PC-9 (cell line): Measurements from ENCODE around the gene PTGDR2. TPM values are rescaled to one million over a fixed set of nuclear protein-coding genes. Genes with fewer than 3 reads are reported as not detected.

Experiments
- BruUV-seq: library from RNA; stranded (reverse); fragments of 400-500 nt; replicated peaks from 2 replicates; lab custom pipeline; 2021; lab: Mats Ljungman, UMichigan
- CTCF ChIA-PET: fragments of 300-600 bp; sonication (Branson Sonifier 250); formaldehyde crosslinking; loops from one replicate; lab custom pipeline; 2022; ENCODE audit warnings: antibody characterized with exemption; lab: Charles Lee
- POLR2A ChIA-PET: fragments of 300-600 bp; sonication (Branson Sonifier 250); formaldehyde crosslinking; loops from one replicate; lab custom pipeline; 2022; ENCODE audit warnings: antibody characterized with exemption; ENCODE audit not compliant: unreplicated experiment; lab: Charles Lee
- DNase-seq, 2 experiments: peaks; one replicate each; pipeline versions ENCODE4 v3.0.0 to v3.0.0-alpha.2; 2015 to 2022; ENCODE audit warnings: mixed read lengths in 1 of 2
- H2AFZ ChIP-seq: fragments of 200-600 bp; sonication (generic); 2 replicates; pipeline ENCODE4 v1.8.1; 2017; ENCODE audit warnings: antibody characterized with exemption
- H3F3A ChIP-seq: fragments of 200-600 bp; sonication (generic); 2 replicates; pipeline ENCODE4 v1.8.1; 2017; ENCODE audit warnings: antibody characterized with exemption, mild to moderate bottlenecking, low read depth; ENCODE audit not compliant: insufficient read depth
- H3K27ac ChIP-seq: fragments of 200-600 bp; sonication (generic); 2 replicates; pipeline ENCODE4 v1.6.1; 2016; ENCODE audit warnings: mixed run types
- H3K27me3 ChIP-seq: fragments of 200-600 bp; sonication (generic); 2 replicates; pipeline ENCODE4 v1.6.1; 2016; ENCODE audit warnings: low read depth, mixed run types; ENCODE audit not compliant: insufficient read depth
- H3K36me3 ChIP-seq: fragments of 200-600 bp; sonication (generic); 2 replicates; pipeline ENCODE4 v1.6.1; 2016; ENCODE audit warnings: low read depth, mixed run types
- H3K4me1 ChIP-seq: fragments of 200-600 bp; sonication (generic); replicated peaks from 2 replicates; pipeline ENCODE4 v1.6.1; 2016; ENCODE audit warnings: mixed run types; ENCODE audit not compliant: insufficient read depth
- H3K4me2 ChIP-seq: fragments of 200-600 bp; sonication (generic); 2 replicates; pipeline ENCODE4 v1.6.1; 2017; ENCODE audit warnings: mixed run types
- H3K4me3 ChIP-seq: fragments of 200-600 bp; sonication (generic); 2 replicates; pipeline ENCODE4 v1.6.1; 2016; ENCODE audit warnings: mixed run types
- H3K79me2 ChIP-seq: fragments of 200-600 bp; sonication (generic); 2 replicates; pipeline ENCODE4 v1.6.1; 2017; ENCODE audit warnings: low read depth, mixed run types
- H3K9me2 ChIP-seq: fragments of 200-600 bp; sonication (generic); 2 replicates; pipeline ENCODE4 v1.8.1; 2017; ENCODE audit warnings: mild to moderate bottlenecking; ENCODE audit not compliant: insufficient read depth
- H3K9me3 ChIP-seq: fragments of 200-600 bp; sonication (generic); 2 replicates; pipeline ENCODE4 v1.8.1; 2016; ENCODE audit warnings: low read depth; ENCODE audit not compliant: insufficient read depth
- H4K20me1 ChIP-seq: fragments of 200-600 bp; sonication (generic); 2 replicates; pipeline ENCODE4 v1.8.1; 2017; ENCODE audit not compliant: insufficient read depth
- CTCF ChIP-seq: fragments of 200-600 bp; sonication (generic); conservative IDR thresholded peaks from 2 replicates; pipeline ENCODE4 v1.6.1; 2017; ENCODE audit warnings: mixed run types, antibody characterized with exemption, mild to moderate bottlenecking, moderate library complexity
- EZH2 ChIP-seq: fragments of 200-600 bp; sonication (generic); IDR thresholded peaks from 2 replicates; pipeline ENCODE4 v1.8.0; 2017; ENCODE audit warnings: antibody characterized with exemption, low read depth
- intact Hi-C: fragments of 100-400 bp; cut with micrococcal nuclease; formaldehyde crosslinking; loops from one replicate; pipeline ENCODE4 v1.10.0; 2022; ENCODE audit not compliant: unreplicated experiment
- total RNA-seq: library from RNA; stranded (reverse); gene quantifications from 2 replicates; pipeline ENCODE4 v1.2.3, GENCODE V29; 2021

The PTGDR2 gene
- total RNA-seq, 1 experiment from 2014 or later: not detected

DNA sequence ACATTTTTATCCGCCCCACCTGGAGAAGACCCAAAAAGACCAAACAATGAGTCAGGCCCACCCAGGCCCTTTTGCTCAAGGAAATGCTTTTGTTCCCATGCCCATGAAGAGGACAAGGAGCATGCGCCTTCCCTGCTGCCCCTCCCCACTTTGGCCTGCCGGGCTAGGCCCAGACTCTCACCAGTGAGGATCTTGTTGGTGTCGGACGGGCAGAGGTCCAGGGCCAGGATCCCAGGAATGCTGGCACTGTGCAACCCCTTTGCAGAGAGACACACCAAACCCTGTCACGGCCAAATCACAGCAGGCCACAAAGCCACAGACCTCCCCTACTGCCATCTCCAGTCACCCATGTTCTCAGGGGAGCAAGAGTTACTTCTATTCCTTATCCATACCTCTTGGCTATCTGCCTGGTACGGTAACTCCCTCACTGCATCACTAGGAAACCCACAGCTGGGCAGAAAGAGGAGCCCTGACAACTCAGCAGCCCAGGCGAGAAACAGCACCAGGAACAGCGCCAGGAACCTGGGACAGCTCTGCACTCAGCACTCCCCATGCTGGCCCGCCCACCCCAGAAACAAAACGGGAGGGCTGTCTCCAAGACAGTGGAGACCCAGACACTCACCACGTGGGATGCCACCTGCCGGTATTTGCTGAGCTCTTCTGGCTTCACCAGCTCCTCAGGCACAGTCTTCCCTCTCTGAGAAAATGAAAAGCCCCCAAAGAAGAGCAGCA, 45.1 kb upstream of the PTGDR2 start:
- H3K4me1 ChIP-seq: peaks cover 16% of the 10 kb centered on the region
- no peak overlapping the region for H3K4me2 ChIP-seq
- no peak overlapping the region for H3K27ac ChIP-seq
- H3K27me3 ChIP-seq: no peaks in the 10 kb centered on the region
- peaks cover 50% of the 10 kb centered on the region for H3K36me3 ChIP-seq
- H3K4me3 ChIP-seq: no peak overlapping the region
- intact Hi-C loops: no loop called here
- POLR2A ChIA-PET: no interaction called here
- H2AFZ ChIP-seq: no peak overlapping the region
- H4K20me1 ChIP-seq: peaks cover 35% of the 10 kb centered on the region
- CTCF ChIA-PET: interaction anchor here (0.6 kb wide), 2 partner anchors 12 to 80 kb away, joined by 3 to 4 read pairs; no protein-coding TSS in a partner anchor
- TF ChIP-seq EZH2: no peak
- TF ChIP-seq CTCF: no peak
- H3F3A ChIP-seq: peaks cover 36% of the 10 kb centered on the region
- peaks cover 39% of the 10 kb centered on the region for H3K79me2 ChIP-seq
- no TSS peak for BruUV-seq
- no peaks in the 10 kb centered on the region for H3K9me3 ChIP-seq
- no peak for DNase-seq
- no peaks in the 10 kb centered on the region for H3K9me2 ChIP-seq

- ChIA-PET POLR2A (interaction anchor here (0.6 kb wide), 1 partner anchor 43 kb away, joined by 5 read pairs; no protein-coding TSS in a partner anchor), CTCF (interaction anchor here (0.6 to 1.3 kb wide), 11 partner anchors 11 to 70 kb away, joined by 3 to 14 read pairs (median 4); partner anchors contain the start of genes TMEM109 and ZP1)
- no peak overlapping the region for H3K4me2 ChIP-seq
- peaks cover 31% of the 10 kb centered on the region for H3K79me2 ChIP-seq
- peaks cover 29% of the 10 kb centered on the region for H3F3A ChIP-seq
- peaks cover 12% of the 10 kb centered on the region for H3K4me1 ChIP-seq
- H3K4me3 ChIP-seq: no peak overlapping the region
- DNase-seq: no peak
- H2AFZ ChIP-seq: no peak overlapping the region
- no peaks in the 10 kb centered on the region for H3K9me3 ChIP-seq
- intact Hi-C loops: loop anchor here (1.0 to 5.0 kb wide), 4 partner anchors 69 to 272 kb away; no protein-coding TSS in a partner anchor
- peaks cover 57% of the 10 kb centered on the region for H3K36me3 ChIP-seq
- TF ChIP-seq EZH2: no peak
- no peak for TF ChIP-seq CTCF
- peaks cover 31% of the 10 kb centered on the region for H4K20me1 ChIP-seq
- no TSS peak for BruUV-seq
- H3K27ac ChIP-seq: no peak overlapping the region
- no peaks in the 10 kb centered on the region for H3K9me2 ChIP-seq
- no peaks in the 10 kb centered on the region for H3K27me3 ChIP-seq
Measured at GRCh38 chr11:60899977-60900376, 44.2 kb upstream of the PTGDR2 start.

- TF ChIP-seq CTCF (peak; percentile 98), EZH2 (no peak)
- CTCF ChIA-PET: interaction anchor here (0.6 to 1.3 kb wide), 11 partner anchors 10 to 70 kb away, joined by 3 to 14 read pairs (median 4); partner anchors contain the start of genes TMEM109 and ZP1
- H3K27ac ChIP-seq: peak overlapping the region; percentile 12; the same call in 1 of the 2 replicates
- H3K4me2 ChIP-seq: no peak overlapping the region
- peak; percentile 53 to 61 for DNase-seq
- no peaks in the 10 kb centered on the region for H3K27me3 ChIP-seq
- POLR2A ChIA-PET: interaction anchor here (0.6 kb wide), 1 partner anchor 44 kb away, joined by 5 read pairs; no protein-coding TSS in a partner anchor
- peaks cover 29% of the 10 kb centered on the region for H3F3A ChIP-seq
- peaks cover 24% of the 10 kb centered on the region for H3K79me2 ChIP-seq
- H3K9me3 ChIP-seq: no peaks in the 10 kb centered on the region
- intact Hi-C loops: loop anchor here (1.0 to 5.0 kb wide), 4 partner anchors 68 to 273 kb away; no protein-coding TSS in a partner anchor
- H3K4me1 ChIP-seq: peaks cover 5% of the 10 kb centered on the region
- H4K20me1 ChIP-seq: peaks cover 24% of the 10 kb centered on the region
- H2AFZ ChIP-seq: no peak overlapping the region
- H3K4me3 ChIP-seq: no peak overlapping the region
- H3K9me2 ChIP-seq: no peaks in the 10 kb centered on the region
- BruUV-seq: no TSS peak
- peaks cover 57% of the 10 kb centered on the region for H3K36me3 ChIP-seq
Measured at GRCh38 chr11:60899046-60899936, 43.5 kb upstream of the PTGDR2 start.
